ENCODE measurements around the gene USP48.

Gene USP48

DNA sequence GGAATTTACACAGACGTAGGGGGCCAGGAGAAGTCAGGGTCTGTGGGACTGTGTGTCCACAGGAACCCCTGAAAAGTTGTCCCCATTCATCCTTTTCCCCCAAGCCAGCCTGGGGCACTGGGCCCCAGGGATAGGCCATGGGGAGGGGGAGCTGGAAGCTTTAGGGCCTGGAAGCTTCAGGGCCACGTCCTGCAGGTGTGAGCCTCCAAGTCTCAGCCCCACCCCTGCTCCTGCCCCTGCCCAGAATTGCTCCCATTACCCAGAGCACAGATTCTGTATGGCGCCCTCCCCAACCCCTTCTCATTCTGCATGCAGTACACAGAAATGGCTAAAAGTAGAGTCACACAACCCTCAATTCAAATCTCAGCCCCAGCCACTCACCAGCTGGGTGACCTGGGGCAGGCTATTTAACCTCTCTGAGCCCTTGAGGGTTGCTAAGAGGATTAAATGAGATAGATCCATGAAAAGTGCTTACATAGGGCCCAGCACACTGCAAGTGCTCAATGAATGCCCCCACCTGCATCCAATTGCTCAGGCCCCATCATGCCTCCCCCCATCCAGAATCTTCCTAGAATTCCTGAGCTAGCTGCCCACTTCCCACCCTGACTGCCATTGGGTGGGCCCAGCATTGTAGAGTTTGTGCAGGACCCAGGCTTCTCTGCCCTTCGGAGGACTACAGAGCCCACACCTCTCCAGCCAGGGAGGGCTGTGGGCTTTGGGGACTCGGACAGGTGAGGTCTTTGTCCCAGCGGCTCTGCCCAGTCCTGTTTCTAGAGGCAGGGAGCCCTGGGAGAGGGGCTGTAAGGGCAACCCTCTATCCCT lies 120.3 kb downstream of the USP48 start:
- no peak for DNase-seq (ENCODE audit: extremely low read depth, low read depth)
- H3K4me3 ChIP-seq (replicated peaks; ENCODE audit: low read depth, low read length) = no peak overlapping the region
- TF ChIP-seq, protein P1, sequence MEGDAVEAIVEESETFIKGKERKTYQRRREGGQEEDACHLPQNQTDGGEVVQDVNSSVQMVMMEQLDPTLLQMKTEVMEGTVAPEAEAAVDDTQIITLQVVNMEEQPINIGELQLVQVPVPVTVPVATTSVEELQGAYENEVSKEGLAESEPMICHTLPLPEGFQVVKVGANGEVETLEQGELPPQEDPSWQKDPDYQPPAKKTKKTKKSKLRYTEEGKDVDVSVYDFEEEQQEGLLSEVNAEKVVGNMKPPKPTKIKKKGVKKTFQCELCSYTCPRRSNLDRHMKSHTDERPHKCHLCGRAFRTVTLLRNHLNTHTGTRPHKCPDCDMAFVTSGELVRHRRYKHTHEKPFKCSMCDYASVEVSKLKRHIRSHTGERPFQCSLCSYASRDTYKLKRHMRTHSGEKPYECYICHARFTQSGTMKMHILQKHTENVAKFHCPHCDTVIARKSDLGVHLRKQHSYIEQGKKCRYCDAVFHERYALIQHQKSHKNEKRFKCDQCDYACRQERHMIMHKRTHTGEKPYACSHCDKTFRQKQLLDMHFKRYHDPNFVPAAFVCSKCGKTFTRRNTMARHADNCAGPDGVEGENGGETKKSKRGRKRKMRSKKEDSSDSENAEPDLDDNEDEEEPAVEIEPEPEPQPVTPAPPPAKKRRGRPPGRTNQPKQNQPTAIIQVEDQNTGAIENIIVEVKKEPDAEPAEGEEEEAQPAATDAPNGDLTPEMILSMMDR (IDR thresholded peaks at IDR 0.05; ENCODE audit: low read depth, low read length, missing control alignments) = no peak

DNA sequence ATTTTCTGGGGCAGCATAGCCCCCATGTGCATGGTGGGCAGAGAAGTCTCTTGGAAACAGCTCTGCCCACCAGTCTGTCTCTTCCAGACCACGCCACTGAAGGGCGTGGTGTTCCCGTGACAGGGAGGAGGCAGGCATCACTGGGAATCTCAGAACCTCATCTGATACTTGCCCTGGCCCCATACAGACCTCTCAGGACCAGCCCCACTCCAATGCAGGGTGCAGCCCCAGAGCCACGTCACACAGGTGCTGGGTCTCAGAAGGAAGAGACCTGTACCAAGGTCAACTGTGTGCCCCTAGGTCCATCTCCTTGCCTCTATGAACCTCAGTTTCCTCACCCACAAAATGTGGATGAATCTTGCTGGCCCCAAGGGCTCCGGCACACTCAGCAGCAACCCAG lies 121.1 kb downstream of the USP48 start:
- TF ChIP-seq, protein P1 (IDR thresholded peaks at IDR 0.05; ENCODE audit: low read depth, low read length, missing control alignments) = no peak
- no peak for DNase-seq (ENCODE audit: extremely low read depth, low read depth)
- no peak overlapping the region for H3K4me3 ChIP-seq (replicated peaks; ENCODE audit: low read depth, low read length)

- no peak for DNase-seq (ENCODE audit: extremely low read depth, low read depth)
- TF ChIP-seq, protein P1 (IDR thresholded peaks at IDR 0.05; ENCODE audit: low read depth, low read length, missing control alignments) = no peak
- H3K4me3 ChIP-seq (replicated peaks; ENCODE audit: low read depth, low read length) = no peak overlapping the region
Measured at GRCh38 chr1:21659924-21660326, 123.0 kb downstream of the USP48 start.

DNA sequence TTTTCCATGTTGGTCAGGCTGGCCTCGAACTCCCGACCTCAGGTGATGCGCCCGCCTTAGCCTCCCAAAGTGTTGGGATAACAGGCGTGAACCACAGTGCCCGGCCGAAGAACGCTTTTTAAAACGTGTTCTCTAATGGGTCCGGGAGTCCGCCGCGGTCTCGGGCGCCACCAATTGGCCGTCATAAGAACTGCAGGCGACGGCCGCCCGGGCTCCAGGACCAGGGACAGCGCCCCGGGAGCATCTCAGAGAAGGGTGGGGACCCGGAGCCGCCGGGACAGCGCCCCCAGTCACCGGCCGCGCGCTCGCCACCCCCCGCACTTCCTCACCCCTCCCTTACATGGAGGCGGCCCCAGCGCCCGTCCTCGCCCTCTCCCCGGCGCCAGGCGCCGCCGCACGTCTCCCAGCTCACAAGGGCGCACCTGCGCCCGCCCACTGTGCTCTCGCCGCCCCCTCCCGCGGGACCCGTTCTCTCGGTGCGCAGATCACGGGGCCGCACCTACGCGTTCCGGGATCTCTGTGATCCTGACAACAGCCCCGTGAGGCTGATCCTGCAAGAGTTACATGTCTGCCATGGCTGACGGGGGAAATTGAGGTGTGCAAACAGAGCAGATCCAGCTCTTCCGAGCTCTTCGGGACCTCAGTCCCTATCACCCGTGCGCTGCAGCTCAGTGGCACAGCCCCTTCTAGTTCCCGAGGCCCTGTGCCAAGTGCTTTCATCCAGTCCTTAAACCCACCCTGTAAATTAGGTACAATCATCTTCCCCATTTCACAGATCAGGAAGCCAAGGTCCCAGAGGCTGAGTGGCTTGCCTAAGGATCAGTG lies 123.6 kb downstream of the USP48 start:
- DNase-seq (ENCODE audit: extremely low read depth, low read depth) = no peak
- no peak overlapping the region for H3K4me3 ChIP-seq (replicated peaks; ENCODE audit: low read depth, low read length)
- TF ChIP-seq, protein P1 (IDR thresholded peaks at IDR 0.05; ENCODE audit: low read depth, low read length, missing control alignments) = peak; percentile 80

GRCh38 chr1:21657456-21658190 lies 125.3 kb downstream of the USP48 start:
- no peak for DNase-seq (ENCODE audit: extremely low read depth, low read depth)
- TF ChIP-seq, protein P1 (IDR thresholded peaks at IDR 0.05; ENCODE audit: low read depth, low read length, missing control alignments) = peak; percentile 1
- no peak overlapping the region for H3K4me3 ChIP-seq (replicated peaks; ENCODE audit: low read depth, low read length)

DNA sequence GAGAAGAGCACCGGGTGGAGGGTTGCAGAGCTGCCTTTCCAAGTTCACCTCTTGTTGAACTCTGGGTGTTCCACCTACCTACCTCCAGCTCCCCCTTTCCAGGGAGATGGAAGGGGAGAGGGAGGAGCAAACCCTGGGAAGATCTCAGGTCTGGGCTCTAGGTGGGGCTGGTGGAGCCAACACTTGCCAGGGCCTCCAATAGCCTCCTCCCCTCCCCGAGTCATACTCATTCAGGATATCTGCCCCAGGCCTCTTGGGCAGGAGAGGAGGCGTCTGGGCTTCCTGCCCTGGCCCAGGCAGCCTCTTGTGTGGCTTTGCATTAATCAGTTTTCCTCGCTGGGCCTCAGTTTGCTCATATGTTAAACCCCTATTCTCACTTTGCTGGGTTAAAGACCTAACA lies 127.2 kb downstream of the USP48 start:
- DNase-seq (ENCODE audit: extremely low read depth, low read depth) = no peak
- H3K4me3 ChIP-seq (replicated peaks; ENCODE audit: low read depth, low read length) = no peak overlapping the region
- TF ChIP-seq, protein P1 (IDR thresholded peaks at IDR 0.05; ENCODE audit: low read depth, low read length, missing control alignments) = peak; percentile 6
